H1 (cell line): ENCODE measurements around the gene MCAT.

Experiments used
- BRCA1 ChIP-seq: IDR thresholded peaks from 2 replicates; pipeline ENCODE4 v1.6.1; 2012; ENCODE audit warnings: low read depth, low read length, improper control_type of control experiment
- CEBPB ChIP-seq: IDR thresholded peaks from 2 replicates; pipeline ENCODE4 v1.6.1; 2012; ENCODE audit warnings: low read depth, low read length
- CTCF ChIP-seq, 3 experiments: IDR thresholded peaks; 1 replicate in 2 of 3; 2 replicates in 1 of 3; pipeline versions ENCODE4 v1.5.1 to v1.6.1; 2011; ENCODE audit warnings: low read length in 3 of 3, mild to moderate bottlenecking in 3 of 3, inconsistent platforms in 2 of 3, low read depth in 1 of 3, moderate library complexity in 1 of 3; ENCODE audit not compliant: insufficient read depth in 1 of 3; ENCODE audit errors: control extremely low read depth in 1 of 3
- EZH2 ChIP-seq: fragments of 200-600 bp; sonication (generic); IDR thresholded peaks from 2 replicates; pipeline ENCODE4 v1.7.1; 2012; ENCODE audit warnings: low read depth, mild to moderate bottlenecking, moderate library complexity, low read length, inconsistent platforms; ENCODE audit not compliant: severe bottlenecking
- GABPA ChIP-seq: IDR thresholded peaks from 2 replicates; pipeline ENCODE4 v1.6.1; 2011; ENCODE audit warnings: mild to moderate bottlenecking, low read length, moderate library complexity, borderline replicate concordance; ENCODE audit not compliant: insufficient read depth
- JUND ChIP-seq: IDR thresholded peaks from 2 replicates; pipeline ENCODE4 v1.6.1; 2011; ENCODE audit warnings: mild to moderate bottlenecking, improper control_type of control experiment, low read length
- MAFK ChIP-seq: IDR thresholded peaks from 2 replicates; pipeline ENCODE4 v1.6.1; 2012; ENCODE audit warnings: low read depth, mild to moderate bottlenecking, improper control_type of control experiment, low read length
- POLR2A ChIP-seq, 2 experiments: IDR thresholded peaks; 1 replicate in 1 of 2; 2 replicates in 1 of 2; pipeline ENCODE4 v1.6.1; 2011; ENCODE audit warnings: low read depth in 2 of 2, low read length in 2 of 2, mild to moderate bottlenecking in 2 of 2; ENCODE audit errors: control extremely low read depth in 1 of 2
- SAP30 ChIP-seq: fragments of 300-600 bp; sonication (generic); IDR thresholded peaks from 2 replicates; pipeline ENCODE4 v1.7.1; 2012; ENCODE audit warnings: low read length, moderate library complexity, mild to moderate bottlenecking, inconsistent platforms; ENCODE audit not compliant: insufficient read depth, insufficient replicate concordance
- SP1 ChIP-seq: IDR thresholded peaks from 2 replicates; pipeline ENCODE4 v1.6.1; 2011; ENCODE audit warnings: low read depth, low read length
- SUZ12 ChIP-seq: fragments of 200-600 bp; sonication (generic); IDR thresholded peaks from 2 replicates; pipeline ENCODE4 v1.6.1; 2012; ENCODE audit warnings: mild to moderate bottlenecking, inconsistent platforms, low read length, moderate library complexity, mixed read lengths
- ZNF274 ChIP-seq: IDR thresholded peaks from 2 replicates; pipeline ENCODE4 v1.7.0; 2012; ENCODE audit warnings: low read length, borderline replicate concordance; ENCODE audit errors: extremely low read depth

GRCh38 chr22:43133401-43133800 lies 9.8 kb downstream of the MCAT start:
- TF ChIP-seq CTCF (IDR thresholded peaks at IDR 0.05; ENCODE audit: control extremely low read depth in 1 of 3, insufficient read depth in 1 of 3, low read depth in 1 of 3, low read length in 3 of 3) = no peak
- TF ChIP-seq ZNF274 = no peak
- no peak for TF ChIP-seq SP1
- TF ChIP-seq POLR2A (IDR thresholded peaks at IDR 0.05; ENCODE audit: control extremely low read depth in 1 of 2, low read depth in 2 of 2, low read length in 2 of 2) = no peak
- TF ChIP-seq JUND = no peak
- TF ChIP-seq SAP30 = no peak
- TF ChIP-seq CEBPB = no peak
- TF ChIP-seq GABPA = no peak
- no peak for TF ChIP-seq MAFK
- no peak for TF ChIP-seq SUZ12
- no peak for TF ChIP-seq BRCA1
- no peak for TF ChIP-seq EZH2
